BJ (cell line): ENCODE data around the gene NCS1. TPM values are rescaled to one million over a fixed set of nuclear protein-coding genes. Genes with fewer than 3 reads are reported as not detected.

Experiments used
- CTCF ChIA-PET: fragments of 350-600 bp; formaldehyde crosslinking; extraction: SDS; loops from one replicate; lab custom pipeline; 2021; ENCODE audit warnings: antibody characterized with exemption, inconsistent platforms; lab: Yijun Ruan, JAX
- POLR2A ChIA-PET: fragments of 300-600 bp; sonication (Branson Sonifier 250); formaldehyde crosslinking; extraction: SDS; loops from one replicate; lab custom pipeline; 2021; ENCODE audit warnings: antibody characterized with exemption; lab: Charles Lee
- DNase-seq: peaks from one replicate; pipeline ENCODE4 v3.0.0-alpha.2; 2011; ENCODE audit warnings: low read depth
- H3K27me3 ChIP-seq: 2 replicates; pipeline ENCODE4 v1.6.0; 2011; ENCODE audit warnings: low read length; ENCODE audit not compliant: control insufficient read depth, insufficient read depth
- H3K36me3 ChIP-seq: 2 replicates; pipeline ENCODE4 v1.5.1; 2011; ENCODE audit warnings: low read length; ENCODE audit not compliant: control insufficient read depth, insufficient read depth
- H3K4me3 ChIP-seq: 2 replicates; pipeline ENCODE4 v1.5.1; 2011; ENCODE audit warnings: low read depth, mild to moderate bottlenecking, control low read depth, low read length
- polyA plus RNA-seq: library from polyadenylated mRNA; depleted of rRNA; stranded (reverse); fragments of >200 nt; gene quantifications from 2 replicates; pipeline ENCODE4 v1.2.3, GENCODE V29; 2011
- TF ChIP-seq, protein P1 (sequence below): IDR thresholded peaks from 2 replicates; pipeline ENCODE4 v1.5.1; 2011; ENCODE audit warnings: low read depth, mild to moderate bottlenecking, control low read depth, inconsistent platforms, low read length, moderate library complexity; ENCODE audit not compliant: insufficient read depth

NCS1 gene
- polyA plus RNA-seq, 1 experiment: 67.7 TPM

- Histone ChIP-seq H3K36me3 (no peaks in the 10 kb centered on the region; the same call in 1 of the 2 replicates), H3K27me3 (no peaks in the 10 kb centered on the region), H3K4me3 (no peak overlapping the region)
- TF ChIP-seq, protein P1, sequence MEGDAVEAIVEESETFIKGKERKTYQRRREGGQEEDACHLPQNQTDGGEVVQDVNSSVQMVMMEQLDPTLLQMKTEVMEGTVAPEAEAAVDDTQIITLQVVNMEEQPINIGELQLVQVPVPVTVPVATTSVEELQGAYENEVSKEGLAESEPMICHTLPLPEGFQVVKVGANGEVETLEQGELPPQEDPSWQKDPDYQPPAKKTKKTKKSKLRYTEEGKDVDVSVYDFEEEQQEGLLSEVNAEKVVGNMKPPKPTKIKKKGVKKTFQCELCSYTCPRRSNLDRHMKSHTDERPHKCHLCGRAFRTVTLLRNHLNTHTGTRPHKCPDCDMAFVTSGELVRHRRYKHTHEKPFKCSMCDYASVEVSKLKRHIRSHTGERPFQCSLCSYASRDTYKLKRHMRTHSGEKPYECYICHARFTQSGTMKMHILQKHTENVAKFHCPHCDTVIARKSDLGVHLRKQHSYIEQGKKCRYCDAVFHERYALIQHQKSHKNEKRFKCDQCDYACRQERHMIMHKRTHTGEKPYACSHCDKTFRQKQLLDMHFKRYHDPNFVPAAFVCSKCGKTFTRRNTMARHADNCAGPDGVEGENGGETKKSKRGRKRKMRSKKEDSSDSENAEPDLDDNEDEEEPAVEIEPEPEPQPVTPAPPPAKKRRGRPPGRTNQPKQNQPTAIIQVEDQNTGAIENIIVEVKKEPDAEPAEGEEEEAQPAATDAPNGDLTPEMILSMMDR: no peak
- CTCF ChIA-PET: interaction anchor here (1.0 kb wide), 1 partner anchor 29 kb away, joined by 3 read pairs; no protein-coding TSS in a partner anchor
- POLR2A ChIA-PET: no interaction called here
- no peak for DNase-seq
Measured at GRCh38 chr9:130191068-130191748, 19.0 kb downstream of the NCS1 start.

GRCh38 chr9:130191749-130192120 is 19.5 kb downstream of the NCS1 start:
- Histone ChIP-seq H3K4me3 (no peak overlapping the region), H3K27me3 (no peaks in the 10 kb centered on the region), H3K36me3 (no peaks in the 10 kb centered on the region; the same call in 1 of the 2 replicates)
- POLR2A ChIA-PET: no interaction called here
- DNase-seq: no peak
- CTCF ChIA-PET: no interaction called here
- TF ChIP-seq, protein P1: no peak

GRCh38 chr9:130192382-130192999 is 20.3 kb downstream of the NCS1 start:
- POLR2A ChIA-PET: no interaction called here
- TF ChIP-seq, protein P1: no peak
- CTCF ChIA-PET: interaction anchor here (1.7 kb wide), 1 partner anchor 50 kb away, joined by 5 read pairs; no protein-coding TSS in a partner anchor

DNA sequence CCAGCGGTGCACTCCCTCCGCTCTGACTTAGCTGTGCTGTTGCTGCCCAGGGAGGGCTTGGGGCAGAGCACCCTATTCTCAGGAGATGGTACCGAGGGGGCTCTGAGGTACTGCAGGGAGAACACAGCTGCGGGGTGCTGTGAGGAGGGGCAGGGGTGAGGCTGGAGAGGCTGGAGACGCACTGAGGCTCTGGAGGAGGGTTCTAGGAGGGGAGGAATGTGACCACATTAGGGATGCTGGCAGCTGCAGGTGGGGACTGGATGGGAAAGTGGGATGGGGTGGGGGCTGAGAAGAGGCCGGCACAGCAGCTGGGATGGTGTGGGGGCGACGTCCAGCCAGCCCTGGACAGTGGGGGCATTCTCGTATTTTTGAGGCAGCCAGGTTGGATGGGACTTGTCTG is 20.9 kb downstream of the NCS1 start:
- no peak for DNase-seq
- ChIA-PET POLR2A (no interaction called here), CTCF (interaction anchor here (1.7 kb wide), 1 partner anchor 49 kb away, joined by 5 read pairs; no protein-coding TSS in a partner anchor)
- H3K36me3 ChIP-seq: no peaks in the 10 kb centered on the region; the same call in 1 of the 2 replicates
- no peaks in the 10 kb centered on the region for H3K27me3 ChIP-seq
- no peak overlapping the region for H3K4me3 ChIP-seq
- TF ChIP-seq, protein P1: no peak

More at GRCh38 chr9:130192382-130192999, 20.3 kb downstream of the NCS1 start:
- no peak overlapping the region for H3K4me3 ChIP-seq
- no peaks in the 10 kb centered on the region for H3K27me3 ChIP-seq
- no peaks in the 10 kb centered on the region; the same call in 1 of the 2 replicates for H3K36me3 ChIP-seq
- DNase-seq: no peak
